Neural cell (in vitro differentiated cells): ENCODE measurements around the gene HIP1.

ENCODE experiments used
- CTCF ChIP-seq: fragments of 450-650 bp; IDR thresholded peaks from 2 replicates; pipeline ENCODE4 v1.5.1; 2014; ENCODE audit warnings: antibody characterized with exemption, mild to moderate bottlenecking, moderate library complexity; ENCODE audit not compliant: poor library complexity, severe bottlenecking
- EP300 ChIP-seq: fragments of 450-650 bp; conservative IDR thresholded peaks from 2 replicates; pipeline ENCODE4 v1.6.1; 2014; ENCODE audit warnings: antibody characterized with exemption, mild to moderate bottlenecking, moderate library complexity; ENCODE audit not compliant: poor library complexity, severe bottlenecking
- EZH2 ChIP-seq: fragments of 200-600, 300-800 bp; shearing (Covaris generic), sonication (generic); IDR thresholded peaks from 2 replicates; pipeline ENCODE4 v1.6.1; 2014; ENCODE audit warnings: antibody characterized with exemption, low read length, borderline replicate concordance, mild to moderate bottlenecking; ENCODE audit not compliant: insufficient read depth, poor library complexity, severe bottlenecking
- POLR2AphosphoS5 ChIP-seq: IDR thresholded peaks from 2 replicates; pipeline ENCODE4 v1.6.1; 2012
- RAD21 ChIP-seq: fragments of 450-650 bp; conservative IDR thresholded peaks from 2 replicates; pipeline ENCODE4 v1.6.1; 2014; ENCODE audit warnings: antibody characterized with exemption, mild to moderate bottlenecking, moderate library complexity
- SMC3 ChIP-seq: fragments of 450-650 bp; conservative IDR thresholded peaks from 2 replicates; pipeline ENCODE4 v1.6.1; 2014; ENCODE audit warnings: antibody characterized with exemption, mild to moderate bottlenecking, moderate library complexity; ENCODE audit not compliant: poor library complexity

GRCh38 chr7:75740846-75741497 lies 2.2 kb upstream of the HIP1 start:
- TF ChIP-seq EZH2, result no peak
- TF ChIP-seq POLR2AphosphoS5, result no peak
- no peak for TF ChIP-seq EP300
- TF ChIP-seq CTCF, result no peak
- no peak for TF ChIP-seq RAD21
- no peak for TF ChIP-seq SMC3
